ENCODE measurements around the gene RFFL.

The RFFL gene

DNA sequence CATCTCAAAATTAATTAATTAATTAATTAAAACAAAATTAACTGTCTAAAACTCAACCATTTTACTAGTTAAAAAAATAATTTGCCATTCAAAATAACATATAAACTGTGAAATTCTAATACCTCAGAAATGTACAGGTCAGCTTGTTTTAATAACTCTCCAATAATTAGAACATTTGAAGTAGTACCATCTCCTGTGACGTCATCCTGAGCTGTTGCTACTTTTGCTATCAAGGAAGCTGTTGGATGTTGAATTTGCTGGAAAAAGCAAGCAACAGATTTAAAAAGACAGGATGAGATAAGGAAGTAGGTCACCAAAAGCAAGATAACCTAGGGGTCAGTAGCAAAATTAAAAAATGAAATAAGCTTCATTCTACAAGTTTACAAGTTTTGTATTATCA lies 105.1 kb downstream of the RFFL start:
- no peak for DNase-seq

Measured in NCI-H2081 (cell line).